Measurements from ENCODE around the gene TBC1D14.

TBC1D14 gene

GRCh38 chr4:6983544-6984142 lies 74.0 kb downstream of the TBC1D14 start:
- DNase-seq, result no peak

DNA sequence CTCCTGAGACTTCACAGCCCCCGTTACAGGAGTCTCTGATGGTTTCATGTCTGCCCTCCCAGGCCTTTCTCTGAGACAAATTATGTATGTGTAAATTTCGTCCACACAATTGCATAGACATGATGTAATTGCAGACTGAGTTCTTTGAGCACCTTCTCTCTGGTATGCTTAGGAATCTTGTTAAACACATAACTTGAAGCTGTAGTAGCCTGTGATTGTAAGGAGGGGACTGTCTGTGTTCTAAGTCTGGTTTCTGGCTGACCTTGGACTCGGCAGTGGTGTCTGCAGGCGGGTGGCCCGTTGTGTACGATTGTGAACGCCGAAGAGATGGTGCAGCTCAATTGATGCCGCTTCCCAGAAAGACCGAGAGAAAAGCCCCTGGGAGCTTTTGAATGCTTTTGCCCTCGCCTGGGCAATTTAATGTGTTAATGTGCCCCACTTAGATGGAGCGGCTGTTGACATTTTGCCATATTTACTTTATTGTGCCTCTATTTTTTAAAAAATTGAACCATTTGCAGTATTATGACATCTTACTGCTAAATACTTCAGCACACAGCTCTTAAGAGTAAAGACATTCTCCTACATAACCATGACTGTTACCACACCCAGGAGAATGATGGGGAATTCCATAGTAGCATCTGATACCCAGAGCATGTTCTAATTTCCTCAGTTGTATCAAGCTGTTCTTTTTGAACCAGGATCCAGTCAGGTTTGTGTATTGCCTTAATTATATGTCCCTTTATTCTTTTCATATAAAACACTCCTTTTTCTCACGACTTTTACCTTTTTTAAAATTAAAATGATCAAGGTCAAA lies 75.2 kb downstream of the TBC1D14 start:
- no peak for DNase-seq

GRCh38 chr4:6986072-6986780 lies 76.6 kb downstream of the TBC1D14 start:
- DNase-seq, result peak; percentile 10

DNA sequence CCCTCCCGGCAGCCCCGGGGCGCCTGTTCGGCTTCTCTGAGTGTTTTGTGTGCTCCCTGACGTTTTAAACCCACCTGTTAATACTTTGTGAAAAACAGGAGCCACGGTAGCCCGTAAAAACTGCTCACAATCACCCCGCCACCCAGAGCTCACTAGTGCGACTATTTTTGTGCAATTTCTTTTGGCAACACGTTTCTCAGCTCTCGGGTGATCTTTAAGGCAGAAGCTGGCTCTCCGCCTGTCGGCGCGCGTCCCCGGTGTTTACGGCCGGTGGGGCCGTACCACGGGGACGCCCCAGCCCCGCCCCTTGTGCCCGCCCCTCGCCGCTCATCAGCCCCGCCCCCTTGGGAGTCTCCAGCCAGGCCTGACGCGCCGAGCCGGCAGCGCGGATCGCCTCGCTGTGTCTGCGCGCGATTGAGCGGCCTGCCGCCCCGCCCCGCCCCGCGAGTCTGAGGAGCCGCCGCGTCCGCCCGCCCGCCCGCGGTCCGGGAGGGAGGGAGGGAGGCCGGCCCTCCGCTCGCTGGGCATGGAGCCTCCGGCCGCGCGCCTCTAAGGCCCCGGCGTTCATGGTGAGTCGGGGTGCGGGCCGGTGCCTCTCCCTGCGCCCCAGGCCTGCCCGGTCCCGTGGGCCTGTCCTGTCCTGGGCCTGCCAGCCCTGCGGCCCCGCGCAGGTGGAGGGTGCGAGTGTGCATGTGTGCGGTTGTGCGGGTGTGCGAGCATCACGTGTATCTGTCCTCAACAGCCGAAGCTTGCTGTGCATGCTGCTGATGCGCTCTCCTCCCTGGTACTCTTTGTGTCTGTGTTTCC lies 77.4 kb downstream of the TBC1D14 start:
- DNase-seq, result peak; percentile 93

DNA sequence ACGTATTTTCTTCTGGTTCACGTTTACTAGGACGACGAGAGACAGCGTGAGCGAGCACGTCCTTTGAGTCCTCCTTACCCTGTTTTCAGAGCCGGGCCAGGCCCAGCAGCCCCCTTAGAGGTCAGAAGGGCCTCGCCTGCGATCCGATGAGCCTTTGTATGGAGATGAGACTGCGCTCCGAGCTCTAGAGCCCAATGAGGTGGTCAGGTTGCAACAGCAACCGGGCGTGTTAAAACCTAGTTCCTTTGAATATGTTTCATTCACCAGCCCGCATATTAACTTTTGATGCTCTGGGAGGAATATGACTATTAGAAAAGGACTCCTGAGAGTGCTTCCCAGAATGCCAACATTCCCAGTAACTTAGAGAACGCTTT lies 77.9 kb downstream of the TBC1D14 start:
- DNase-seq, result peak; percentile 13

DNA sequence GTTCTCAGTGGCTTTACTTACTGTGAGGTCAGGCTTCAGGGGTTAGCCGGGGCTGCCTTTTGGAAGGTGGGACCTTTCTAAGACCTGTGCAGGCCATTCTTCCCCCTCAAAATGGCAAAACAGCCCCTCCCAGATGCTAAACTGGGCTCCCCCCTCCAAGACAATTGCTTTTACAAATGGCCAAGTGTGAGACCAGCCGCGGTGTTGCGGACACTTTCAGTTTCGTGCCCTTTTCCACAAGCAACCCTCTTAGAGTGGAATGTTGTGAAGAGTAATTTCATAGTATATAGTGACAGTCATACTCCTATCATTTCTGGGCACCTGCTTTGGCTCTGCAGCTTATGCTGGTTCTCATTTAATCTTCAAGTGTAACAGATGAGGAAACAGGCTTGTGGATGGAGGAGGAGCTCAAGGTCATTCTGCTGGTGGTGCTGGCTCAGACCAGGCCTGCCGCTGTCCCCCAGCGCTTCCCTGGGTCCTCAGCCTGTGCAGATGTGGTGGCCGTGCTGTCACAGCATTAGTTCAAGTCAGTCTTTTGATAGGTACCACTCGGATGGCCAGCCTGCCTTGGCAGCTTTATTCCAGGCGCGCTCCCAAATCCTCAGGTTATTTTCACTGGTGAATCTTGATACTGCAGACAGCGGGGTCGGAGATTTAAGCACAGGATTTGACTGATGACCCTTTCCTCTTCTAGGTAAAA lies 78.5 kb downstream of the TBC1D14 start:
- DNase-seq, result peak; percentile 40

- DNase-seq, result no peak
These were observed 79.8 kb downstream of the TBC1D14 start for GRCh38 chr4:6989331-6989923.

- DNase-seq, result no peak
These were observed 81.0 kb downstream of the TBC1D14 start for GRCh38 chr4:6990661-6991060.

- DNase-seq, result peak; percentile 47
These were observed 81.6 kb downstream of the TBC1D14 start for GRCh38 chr4:6991249-6991648.

DNA sequence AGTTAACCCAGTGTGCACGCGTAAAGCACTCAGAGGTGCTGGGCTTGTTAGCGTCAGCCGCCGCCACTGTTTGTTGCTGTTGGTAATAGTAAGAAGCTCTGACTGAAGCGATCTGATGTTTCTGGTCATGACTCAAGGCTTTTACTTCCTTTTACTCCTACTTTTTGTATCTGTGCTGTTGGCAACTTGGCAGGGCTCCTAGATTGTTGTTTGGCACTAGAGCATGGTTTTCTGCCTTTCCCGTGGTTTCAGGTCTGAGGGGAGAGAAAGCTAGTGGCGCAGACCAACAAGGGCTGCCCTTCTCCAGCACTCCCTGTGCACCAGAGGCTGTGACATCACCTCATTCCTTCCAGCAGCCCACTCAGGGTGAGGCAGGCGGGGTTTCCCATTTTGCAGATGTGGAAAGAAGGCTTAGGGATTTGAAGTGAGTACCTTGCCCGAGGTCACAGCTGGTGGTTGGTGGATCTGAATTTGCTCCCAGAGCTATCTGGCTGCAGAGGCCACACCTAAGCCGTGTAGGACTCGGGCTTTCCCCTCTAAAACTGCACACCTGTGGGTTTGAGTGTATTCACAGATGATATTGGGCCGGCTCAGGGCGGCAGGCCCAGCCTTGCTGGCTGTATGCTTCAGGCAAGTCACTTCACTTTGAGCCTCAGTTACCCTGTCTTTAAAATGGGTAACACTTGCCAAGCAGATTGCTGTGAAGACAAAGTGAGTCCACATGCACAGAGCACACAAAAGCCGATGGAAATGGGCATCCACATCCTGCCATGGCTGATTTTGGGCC lies 82.3 kb downstream of the TBC1D14 start:
- peak; percentile 84 for DNase-seq

DNA sequence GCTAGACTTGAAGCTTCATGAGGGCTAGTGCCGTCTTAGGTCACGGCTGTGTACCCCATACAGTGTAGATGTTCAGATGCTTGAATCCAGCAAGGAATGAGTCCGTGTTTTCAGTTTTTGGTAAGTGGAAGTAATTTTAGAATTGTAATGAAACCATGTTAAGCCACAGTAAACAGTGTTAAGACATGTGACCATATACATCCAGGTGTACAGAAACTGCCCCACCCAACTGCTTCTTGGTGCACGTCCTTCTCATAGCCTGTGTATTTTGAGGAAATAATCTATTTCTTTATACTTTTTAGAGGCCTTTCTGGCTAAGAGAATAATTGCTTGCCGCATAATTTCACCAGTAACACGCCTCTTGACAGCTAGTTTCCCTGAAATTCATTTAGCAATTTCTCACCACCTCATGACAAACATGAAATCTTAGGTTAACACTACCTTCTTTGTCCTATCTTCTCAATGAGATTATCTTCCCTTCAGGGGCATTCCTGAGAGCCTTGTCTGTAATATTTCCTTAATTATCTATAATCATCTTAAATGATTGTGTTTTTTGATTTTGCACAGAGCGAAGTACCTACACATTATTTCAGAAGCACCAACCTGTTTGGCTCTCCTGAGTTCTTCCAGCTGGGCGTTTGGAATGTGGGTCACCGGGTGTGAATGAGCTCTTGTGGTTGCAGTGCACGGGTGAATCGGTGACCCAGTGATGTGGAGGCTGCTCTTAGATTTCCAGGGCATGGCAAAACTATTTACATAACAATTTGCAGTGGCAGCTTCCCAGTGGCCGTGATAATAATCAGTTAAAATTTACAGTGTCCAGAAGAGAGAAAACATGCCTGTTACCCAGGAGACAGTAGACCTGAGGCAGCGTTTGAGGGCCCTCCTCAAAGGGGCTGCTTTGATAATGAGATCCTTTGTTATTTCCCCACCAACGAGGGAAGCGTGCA lies 83.4 kb downstream of the TBC1D14 start:
- peak; percentile 55 for DNase-seq

- DNase-seq, result no peak
These were observed 86.9 kb downstream of the TBC1D14 start for GRCh38 chr4:6996481-6996880.

DNA sequence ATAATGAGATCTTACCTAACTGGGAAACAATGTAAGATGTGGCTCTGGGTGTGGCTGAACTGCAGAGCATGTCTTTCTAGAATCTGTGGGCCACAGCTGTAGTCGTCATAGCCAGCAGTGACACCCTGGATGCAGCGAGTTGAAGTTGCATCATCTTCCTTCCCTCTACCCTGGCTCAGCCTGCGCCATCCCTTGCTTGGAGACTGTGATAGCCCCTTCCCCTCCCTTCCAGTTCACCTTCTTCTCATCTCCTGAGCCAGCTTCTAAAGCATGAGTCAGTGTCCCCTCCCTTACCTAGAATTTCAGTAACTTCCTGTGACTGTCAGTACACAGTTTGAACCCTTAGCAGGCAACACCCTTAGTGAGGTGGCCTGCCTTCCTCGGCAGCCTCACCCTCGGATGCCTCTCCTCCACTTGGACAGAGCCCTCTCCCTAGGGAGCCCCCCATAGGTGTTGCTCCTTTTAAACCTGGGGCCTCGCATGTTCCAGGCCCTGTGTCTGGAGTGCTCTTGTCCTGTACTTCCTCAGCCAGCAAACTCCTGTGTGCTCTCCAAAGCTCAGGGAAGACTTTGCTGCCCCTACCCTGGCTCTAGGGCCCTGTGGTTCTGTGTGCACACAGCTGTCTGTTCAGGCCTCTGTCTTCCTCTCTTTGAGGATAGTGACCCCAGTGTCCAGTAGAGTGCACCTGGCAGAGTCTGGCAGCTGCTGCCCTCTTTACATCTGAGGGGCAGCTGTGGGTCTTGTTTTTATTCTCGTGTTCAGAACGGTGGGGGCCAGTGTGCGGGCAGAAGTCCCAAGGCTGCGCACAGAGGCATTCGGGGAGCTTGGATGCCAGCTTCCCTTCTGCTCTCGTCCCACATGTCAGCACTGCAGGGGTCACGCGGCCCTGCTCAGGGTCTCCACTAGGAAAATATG lies 89.8 kb downstream of the TBC1D14 start:
- no peak for DNase-seq

DNA sequence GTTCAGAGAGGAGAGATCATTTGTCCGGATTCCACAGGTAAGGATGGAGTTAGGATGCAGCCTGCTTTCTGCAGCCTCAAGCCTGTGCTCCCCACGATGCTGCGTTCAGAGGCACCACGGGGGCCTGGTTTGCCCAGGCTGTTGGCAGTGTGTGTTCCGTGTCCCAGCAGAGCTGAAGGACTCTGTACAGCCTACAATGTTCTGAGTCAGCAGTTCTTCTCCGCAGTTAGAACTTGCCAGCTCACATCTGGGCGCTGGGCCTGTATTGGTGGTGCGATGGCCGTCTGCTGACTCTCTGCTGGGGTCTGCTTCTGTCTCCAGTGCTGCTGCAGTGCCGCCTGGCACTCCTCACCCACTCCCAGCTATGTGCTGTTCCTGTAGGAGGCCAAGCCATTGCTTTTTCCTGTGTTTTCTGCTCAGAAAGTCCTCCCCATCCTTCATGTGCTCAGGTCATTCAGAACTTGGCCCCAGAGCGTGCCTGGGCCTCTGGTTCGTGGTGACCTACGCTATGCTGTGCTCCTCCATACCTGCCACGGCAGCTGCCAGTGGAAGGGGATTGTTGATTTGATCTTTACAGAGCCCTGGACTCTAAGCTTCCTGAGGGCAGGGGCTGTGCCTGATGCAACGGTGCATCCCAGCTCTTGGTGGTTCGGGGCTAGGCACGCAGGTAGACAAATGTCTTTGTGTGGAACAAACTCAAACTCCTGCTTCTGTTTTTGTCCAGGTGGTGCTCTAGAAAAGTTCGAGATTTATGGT lies 91.0 kb downstream of the TBC1D14 start:
- DNase-seq, result no peak

GRCh38 chr4:7001271-7001670 lies 91.6 kb downstream of the TBC1D14 start:
- no peak for DNase-seq

DNA sequence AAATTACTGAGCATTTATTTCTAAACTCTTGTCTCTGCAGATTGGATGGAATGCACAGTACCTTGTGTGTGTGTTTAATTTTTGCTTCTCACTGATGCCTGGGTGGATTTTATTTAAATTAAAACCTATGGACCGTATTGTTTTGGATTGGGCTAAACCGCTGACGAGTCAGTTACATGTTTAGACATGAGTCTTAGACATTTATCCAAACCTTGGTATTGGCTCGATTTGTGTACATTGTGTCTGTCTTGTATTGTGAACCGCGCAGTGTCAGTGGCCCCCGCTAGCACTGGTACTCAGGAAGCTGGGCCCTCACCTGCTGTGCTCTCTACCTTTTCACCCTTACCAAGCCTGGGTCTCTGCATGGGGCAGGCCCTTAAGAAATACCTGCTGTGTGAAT lies 92.7 kb downstream of the TBC1D14 start:
- DNase-seq, result no peak

- no peak for DNase-seq
These were observed 93.7 kb downstream of the TBC1D14 start for GRCh38 chr4:7003176-7003878.

GRCh38 chr4:7003879-7004240 lies 94.2 kb downstream of the TBC1D14 start:
- no peak for DNase-seq

Measured in RPMI8226 (cell line).